GM21423 (cell line): Measurements from ENCODE around the gene RPS6KA2.

Experiments used
- ATAC-seq: cut with Tn5 transposase; IDR thresholded peaks from one replicate; pipeline ENCODE4 v1.9.1; 2021; ENCODE audit warnings: mild to moderate bottlenecking, moderate library complexity; ENCODE audit not compliant: unreplicated experiment

Gene RPS6KA2

GRCh38 chr6:166559662-166560061 lies 67.4 kb downstream of the RPS6KA2 start:
- ATAC-seq: no peak

- no peak for ATAC-seq
Observed at GRCh38 chr6:166559211-166559610, 67.8 kb downstream of the RPS6KA2 start.

GRCh38 chr6:166558156-166559005 lies 68.7 kb downstream of the RPS6KA2 start:
- ATAC-seq: no peak

GRCh38 chr6:166556863-166557322 lies 70.2 kb downstream of the RPS6KA2 start:
- ATAC-seq: peak; percentile 49

- ATAC-seq: no peak
Observed at GRCh38 chr6:166556336-166556735, 70.7 kb downstream of the RPS6KA2 start.

- ATAC-seq: no peak
Observed at GRCh38 chr6:166555086-166555485, 72.0 kb downstream of the RPS6KA2 start.

- ATAC-seq: no peak
Observed at GRCh38 chr6:166554316-166554715, 72.7 kb downstream of the RPS6KA2 start.

GRCh38 chr6:166553563-166554271 lies 73.3 kb downstream of the RPS6KA2 start:
- no peak for ATAC-seq

- no peak for ATAC-seq
Observed at GRCh38 chr6:166552600-166552999, 74.5 kb downstream of the RPS6KA2 start.

GRCh38 chr6:166551754-166552495 lies 75.1 kb downstream of the RPS6KA2 start:
- ATAC-seq: no peak

GRCh38 chr6:166546653-166547052 lies 80.4 kb downstream of the RPS6KA2 start:
- ATAC-seq: no peak

GRCh38 chr6:166545156-166546034 lies 81.7 kb downstream of the RPS6KA2 start:
- ATAC-seq: no peak

- no peak for ATAC-seq
Observed at GRCh38 chr6:166544296-166544605, 82.8 kb downstream of the RPS6KA2 start.

- ATAC-seq: no peak
Observed at GRCh38 chr6:166543603-166544295, 83.3 kb downstream of the RPS6KA2 start.

- no peak for ATAC-seq
Observed at GRCh38 chr6:166542580-166542912, 84.5 kb downstream of the RPS6KA2 start.

GRCh38 chr6:166541876-166542579 lies 85.0 kb downstream of the RPS6KA2 start:
- no peak for ATAC-seq

- peak; percentile 28 for ATAC-seq
Observed at GRCh38 chr6:166541366-166541765, 85.7 kb downstream of the RPS6KA2 start.

- peak; percentile 95 for ATAC-seq
Observed at GRCh38 chr6:166540631-166541331, 86.3 kb downstream of the RPS6KA2 start.

GRCh38 chr6:166539543-166539942 lies 87.5 kb downstream of the RPS6KA2 start:
- ATAC-seq: no peak
